Activated CD4-positive, alpha-beta T cell treated with anti-CD3 and anti-CD28 coated beads for 36 hours (primary cell): ENCODE results near the gene SNRK. TPM values are rescaled to one million over a fixed set of nuclear protein-coding genes. Genes with fewer than 3 reads are reported as not detected.

Source experiments
- ATAC-seq: fragments of 200-7000 bp; cut with Tn5 transposase; one replicate; pipeline ENCODE4 v1.10.0; 2021; ENCODE audit warnings: mild to moderate bottlenecking, moderate library complexity
- CTCF ChIA-PET: fragments of 350-600 bp; sonication (Branson Sonifier 250); formaldehyde crosslinking; loops from one replicate; lab custom pipeline; 2021; ENCODE audit warnings: antibody characterized with exemption; lab: Charles Lee
- POLR2A ChIA-PET: fragments of 350-600 bp; sonication (Branson Sonifier 250); formaldehyde crosslinking; loops from one replicate; lab custom pipeline; 2021; ENCODE audit warnings: antibody characterized with exemption, inconsistent platforms; lab: Charles Lee
- DNase-seq: peaks from one replicate; pipeline ENCODE4 v3.0.0-alpha.2; 2020
- H3K27ac Mint-ChIP-seq: one replicate; pipeline ENCODE4 v1.8.0; 2021; ENCODE audit warnings: mixed read lengths
- H3K27me3 Mint-ChIP-seq: one replicate; pipeline ENCODE4 v1.8.0; 2021; ENCODE audit warnings: mixed read lengths
- H3K36me3 Mint-ChIP-seq: one replicate; pipeline ENCODE4 v1.8.0; 2021; ENCODE audit warnings: low read depth, mixed read lengths
- H3K4me1 Mint-ChIP-seq: one replicate; pipeline ENCODE4 v1.8.0; 2021; ENCODE audit warnings: mixed read lengths
- H3K4me3 Mint-ChIP-seq: one replicate; pipeline ENCODE4 v1.8.0; 2021; ENCODE audit warnings: mild to moderate bottlenecking, moderate library complexity, mixed read lengths
- H3K9me3 Mint-ChIP-seq: one replicate; pipeline ENCODE4 v1.8.0; 2021; ENCODE audit warnings: low read depth, mixed read lengths
- intact Hi-C, 2 experiments: fragments of 100-400 bp; cut with DNase I in 1 of 2; cut with micrococcal nuclease in 1 of 2; formaldehyde crosslinking; loops; one replicate each; pipeline versions ENCODE4 v1.14.2 to v1.15.1; 2022 to 2024; cut with DNase I, micrococcal nuclease
- total RNA-seq, 2 experiments: library from RNA; stranded (reverse); gene quantifications; one replicate each; pipeline ENCODE4 v1.2.3, GENCODE V29; 2021

SNRK gene
- total RNA-seq, 2 experiments from 2014 or later = 19.5 to 22.9 TPM

DNA sequence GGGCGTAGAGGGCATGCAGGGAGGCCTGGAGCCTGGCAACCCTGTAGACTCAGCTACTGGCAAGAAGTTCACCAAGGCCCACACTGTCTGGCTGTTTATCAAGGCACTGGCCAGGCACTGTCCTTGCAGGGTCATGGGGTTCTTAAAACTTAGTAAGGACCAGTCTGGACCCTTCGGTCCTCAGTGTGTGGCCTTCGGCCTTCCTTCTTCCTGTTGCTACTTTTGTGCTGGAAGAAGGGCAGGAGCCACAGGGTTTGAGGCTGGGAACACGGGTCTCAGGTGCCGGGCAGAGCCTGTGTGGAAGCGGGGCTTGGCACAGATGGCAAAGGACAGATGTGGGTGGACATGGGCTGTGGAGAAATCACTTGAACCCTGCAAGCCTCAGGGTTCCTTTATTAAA is 76.6 kb downstream of the SNRK start:
- no peaks in the 10 kb centered on the region for H3K4me1 Mint-ChIP-seq
- no peak overlapping the region for H3K4me3 Mint-ChIP-seq
- intact Hi-C loops = no loop called here
- H3K27me3 Mint-ChIP-seq = no peaks in the 10 kb centered on the region
- DNase-seq (no peak), ATAC-seq (no peak)
- POLR2A ChIA-PET = no interaction called here
- H3K27ac Mint-ChIP-seq = no peak overlapping the region
- peaks cover 3% of the 10 kb centered on the region for H3K9me3 Mint-ChIP-seq
- CTCF ChIA-PET = no interaction called here
- H3K36me3 Mint-ChIP-seq = no peaks in the 10 kb centered on the region

DNA sequence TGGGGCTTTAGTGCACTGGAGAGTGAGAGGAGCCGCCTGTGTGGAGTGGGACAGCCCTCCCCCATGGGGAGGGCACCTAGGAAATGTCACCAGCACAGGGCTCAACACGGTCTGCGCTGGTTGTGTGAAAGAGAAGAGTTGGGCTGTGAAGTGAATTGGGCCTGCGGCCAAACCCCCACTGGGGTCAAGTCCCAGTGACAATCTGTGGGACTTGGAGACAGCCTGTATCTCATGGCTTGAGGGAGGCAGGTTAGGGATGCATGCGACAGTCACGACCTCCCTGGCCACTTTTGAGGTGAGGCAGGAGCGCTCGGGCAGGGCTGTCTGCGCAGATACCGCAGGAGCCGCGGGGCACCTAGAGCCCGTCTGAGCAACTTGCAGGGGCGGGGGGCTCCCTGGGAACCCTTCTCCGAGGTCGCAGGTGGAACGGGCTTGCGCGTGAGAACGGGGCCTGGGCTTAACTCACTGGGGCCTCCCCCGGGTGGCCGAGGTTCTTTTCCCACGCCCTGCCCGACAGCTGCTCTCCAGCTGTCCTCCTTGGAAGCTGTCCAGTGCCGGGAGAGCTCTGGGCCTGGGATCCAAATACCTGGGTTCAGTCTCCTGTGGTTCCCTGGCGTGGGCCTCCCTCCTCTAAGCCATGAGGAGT is 77.4 kb downstream of the SNRK start:
- no peak overlapping the region for H3K27ac Mint-ChIP-seq
- ChIA-PET CTCF (no interaction called here), POLR2A (no interaction called here)
- H3K9me3 Mint-ChIP-seq = no peaks in the 10 kb centered on the region
- H3K4me3 Mint-ChIP-seq = no peak overlapping the region
- H3K36me3 Mint-ChIP-seq = no peaks in the 10 kb centered on the region
- H3K27me3 Mint-ChIP-seq = no peaks in the 10 kb centered on the region
- DNase-seq (no peak), ATAC-seq (no peak)
- H3K4me1 Mint-ChIP-seq = no peaks in the 10 kb centered on the region
- intact Hi-C loops = no loop called here

DNA sequence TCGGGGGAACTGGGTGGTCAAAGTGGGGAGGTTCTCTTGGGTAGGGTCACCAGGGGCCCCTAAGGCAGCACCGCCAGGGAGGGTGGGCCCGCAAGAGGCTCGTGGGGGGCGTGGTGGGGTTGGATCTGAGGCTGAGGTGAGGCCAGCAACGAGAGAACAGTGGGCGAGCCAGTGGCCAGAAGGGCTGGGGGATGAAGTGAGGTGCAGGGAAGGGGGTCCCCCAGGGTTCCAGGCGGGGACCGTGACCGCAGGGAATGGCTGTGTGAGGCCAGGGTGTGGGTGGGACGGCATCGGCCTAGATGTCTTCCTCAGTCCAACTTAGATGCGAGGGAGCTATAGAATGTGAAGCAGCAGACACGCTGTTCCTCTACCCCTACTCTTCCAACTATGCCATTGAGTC is 78.2 kb downstream of the SNRK start:
- no peak overlapping the region for H3K4me3 Mint-ChIP-seq
- no peak overlapping the region for H3K27ac Mint-ChIP-seq
- no peaks in the 10 kb centered on the region for H3K36me3 Mint-ChIP-seq
- no peaks in the 10 kb centered on the region for H3K4me1 Mint-ChIP-seq
- ATAC-seq = no peak
- intact Hi-C loops = no loop called here
- no peaks in the 10 kb centered on the region for H3K9me3 Mint-ChIP-seq
- no peaks in the 10 kb centered on the region for H3K27me3 Mint-ChIP-seq
- CTCF ChIA-PET = no interaction called here
- POLR2A ChIA-PET = no interaction called here
- no peak for DNase-seq

DNA sequence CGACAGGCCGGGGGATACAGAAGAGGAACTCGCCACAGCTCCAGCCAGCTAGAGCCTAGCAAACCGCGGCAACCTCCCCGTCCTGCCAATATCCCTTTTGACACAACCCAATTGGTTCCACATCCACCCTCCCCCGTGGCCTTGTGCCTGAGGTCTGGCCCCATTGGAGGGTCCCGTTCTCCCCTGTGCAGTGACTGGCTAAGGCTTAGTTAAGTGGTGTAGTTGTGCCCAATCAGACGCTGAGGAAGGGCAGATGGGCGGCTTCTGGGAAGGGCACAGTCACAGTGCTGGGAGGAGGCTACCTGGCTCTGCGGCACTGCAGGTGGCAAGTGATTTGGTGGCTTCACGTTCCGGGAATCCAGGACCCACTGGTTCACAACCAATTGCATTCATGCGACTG is 78.6 kb downstream of the SNRK start:
- no peaks in the 10 kb centered on the region for H3K9me3 Mint-ChIP-seq
- no peak for DNase-seq
- ChIA-PET CTCF (interaction anchor here (1.0 kb wide), 1 partner anchor 16 kb away, joined by 3 read pairs; no protein-coding TSS in a partner anchor), POLR2A (no interaction called here)
- intact Hi-C loops = no loop called here
- H3K4me1 Mint-ChIP-seq = no peaks in the 10 kb centered on the region
- no peak overlapping the region for H3K4me3 Mint-ChIP-seq
- no peak overlapping the region for H3K27ac Mint-ChIP-seq
- no peaks in the 10 kb centered on the region for H3K27me3 Mint-ChIP-seq
- ATAC-seq = no peak
- H3K36me3 Mint-ChIP-seq = no peaks in the 10 kb centered on the region

DNA sequence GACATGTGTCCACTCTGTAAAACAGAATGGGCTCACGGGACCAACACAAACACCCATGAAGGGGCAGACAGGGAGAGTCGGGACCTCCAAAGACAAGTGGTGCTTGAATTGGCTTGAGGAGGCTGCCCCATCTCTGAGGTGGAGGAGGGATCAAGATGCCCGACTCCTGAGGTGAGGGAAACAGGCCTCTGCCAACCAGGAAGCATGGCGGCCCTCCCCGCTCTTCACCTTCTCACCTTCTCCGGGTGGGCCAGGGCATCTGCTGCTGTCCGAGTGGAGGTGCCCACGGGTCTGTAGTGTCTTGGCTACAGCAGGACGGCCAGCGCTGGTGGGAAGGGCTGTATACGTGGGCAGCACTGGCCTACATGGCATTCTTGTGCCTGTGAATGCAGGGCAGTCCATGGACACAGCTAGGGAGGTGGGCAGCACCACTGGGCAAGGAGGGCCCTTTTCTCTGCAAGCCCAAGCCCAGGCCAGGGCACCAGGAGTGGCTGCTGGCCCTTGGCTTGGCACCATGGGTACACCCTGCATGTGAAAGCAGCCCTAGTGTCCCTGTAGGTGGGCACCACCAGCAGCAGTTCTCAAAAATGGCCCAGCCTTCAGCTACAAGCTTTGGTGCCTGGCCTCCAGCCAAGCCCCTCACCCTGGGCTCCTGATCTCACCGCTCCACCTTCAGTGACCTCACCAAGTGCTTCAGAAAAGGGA is 79.4 kb downstream of the SNRK start:
- Mint-ChIP-seq H3K9me3 (no peaks in the 10 kb centered on the region), H3K27ac (no peak overlapping the region), H3K4me1 (no peaks in the 10 kb centered on the region), H3K36me3 (no peaks in the 10 kb centered on the region), H3K4me3 (no peak overlapping the region), H3K27me3 (no peaks in the 10 kb centered on the region)
- intact Hi-C loops = no loop called here
- ChIA-PET POLR2A (no interaction called here), CTCF (interaction anchor here (1.0 kb wide), 1 partner anchor 16 kb away, joined by 3 read pairs; no protein-coding TSS in a partner anchor)
- ATAC-seq = no peak
- DNase-seq = no peak

DNA sequence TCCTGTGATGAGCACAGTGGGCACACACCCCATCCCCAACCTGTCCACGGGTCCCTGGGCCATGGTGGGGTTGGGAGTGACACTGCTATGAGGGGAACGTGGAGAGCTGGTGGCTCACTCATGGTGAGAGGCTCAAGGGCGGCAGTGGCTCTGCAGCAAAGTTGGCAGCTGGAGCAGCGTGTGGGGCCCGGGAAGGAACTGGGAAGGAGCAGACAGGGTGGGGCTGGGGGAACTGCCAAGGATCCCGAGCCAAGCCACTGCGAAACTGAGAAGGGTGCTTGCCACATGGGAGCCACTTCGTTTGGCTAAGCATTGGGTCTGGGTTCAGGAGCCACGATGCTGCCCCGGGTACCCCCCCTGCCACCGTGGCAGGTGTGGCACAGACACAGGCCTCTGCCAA is 80.1 kb downstream of the SNRK start:
- ChIA-PET CTCF (no interaction called here), POLR2A (no interaction called here)
- ATAC-seq = no peak

DNA sequence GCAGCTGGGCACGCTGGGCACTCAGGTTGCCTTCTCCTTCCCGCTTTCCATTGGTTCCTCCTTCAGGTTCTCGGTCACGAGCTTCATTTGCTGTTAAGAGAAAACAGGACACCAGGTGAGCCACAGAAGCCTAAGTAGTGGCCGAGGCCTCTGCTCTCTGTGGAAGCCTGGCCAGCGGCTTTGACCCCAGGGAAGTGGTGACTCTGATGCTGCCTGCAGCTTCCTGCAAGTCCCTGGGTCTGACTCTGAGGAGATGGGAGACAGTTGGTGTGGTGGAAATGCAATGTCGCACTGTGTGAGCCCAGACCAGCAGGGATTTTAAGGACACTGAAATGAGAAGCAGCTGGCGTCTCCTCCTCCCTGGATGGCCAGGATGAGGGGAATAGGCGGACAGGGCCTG is 80.5 kb downstream of the SNRK start:
- no peak for DNase-seq
- no peaks in the 10 kb centered on the region for H3K4me1 Mint-ChIP-seq
- H3K9me3 Mint-ChIP-seq = no peaks in the 10 kb centered on the region
- intact Hi-C loops = no loop called here
- no peak overlapping the region for H3K27ac Mint-ChIP-seq
- CTCF ChIA-PET = no interaction called here
- no peaks in the 10 kb centered on the region for H3K36me3 Mint-ChIP-seq
- no peak for ATAC-seq
- POLR2A ChIA-PET = no interaction called here
- no peak overlapping the region for H3K4me3 Mint-ChIP-seq
- H3K27me3 Mint-ChIP-seq = no peaks in the 10 kb centered on the region

More for the DNA sequence above, 80.1 kb downstream of the SNRK start:
- intact Hi-C loops = no loop called here
- Mint-ChIP-seq H3K36me3 (no peaks in the 10 kb centered on the region), H3K27ac (no peak overlapping the region), H3K9me3 (no peaks in the 10 kb centered on the region), H3K4me3 (no peak overlapping the region), H3K27me3 (no peaks in the 10 kb centered on the region), H3K4me1 (no peaks in the 10 kb centered on the region)
- DNase-seq = no peak

DNA sequence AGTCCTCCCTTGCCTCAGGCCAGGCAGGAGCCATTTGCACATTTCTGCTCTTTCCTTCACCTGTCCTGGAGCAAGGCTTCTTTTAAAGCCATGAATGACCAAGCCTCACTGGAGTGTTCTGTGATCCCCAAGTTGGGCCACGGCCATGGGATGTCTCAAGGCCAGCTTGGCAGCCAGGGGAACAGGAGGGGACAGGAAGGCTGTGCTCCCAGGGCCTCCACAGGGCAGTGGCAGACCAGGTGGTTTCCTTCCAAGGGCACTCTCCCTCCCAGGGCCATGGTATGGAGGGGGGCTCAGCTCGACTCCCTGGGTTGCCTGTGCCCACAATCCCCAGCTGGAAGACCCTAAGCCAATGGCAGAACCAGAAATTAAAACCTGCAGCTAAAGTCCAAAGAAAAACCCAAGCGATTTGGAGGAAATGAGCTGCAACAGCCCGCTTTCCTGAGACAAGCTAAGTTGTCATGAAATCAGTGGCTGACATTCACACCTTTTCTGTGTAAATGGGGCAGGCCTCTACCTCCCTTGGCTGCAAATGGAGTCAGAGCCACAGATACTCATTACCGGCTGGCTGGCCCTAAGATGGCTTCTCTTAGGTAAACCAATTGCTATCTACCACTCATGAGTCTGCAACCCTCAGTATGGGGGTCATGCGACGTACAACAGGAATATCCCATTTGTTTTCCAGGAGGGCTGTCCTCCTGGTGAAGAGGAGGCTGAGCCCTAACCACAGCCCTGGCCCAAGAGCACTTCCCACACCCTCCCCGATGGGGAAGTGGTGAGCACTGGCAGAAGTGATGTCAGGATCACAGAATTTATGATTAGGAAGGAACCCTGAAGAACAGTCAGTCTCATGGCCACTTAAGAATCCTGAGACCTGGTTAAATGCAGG is 83.3 kb downstream of the SNRK start:
- ATAC-seq (no peak), DNase-seq (no peak)
- Mint-ChIP-seq H3K4me3 (no peak overlapping the region), H3K27ac (no peak overlapping the region), H3K9me3 (no peaks in the 10 kb centered on the region), H3K36me3 (no peaks in the 10 kb centered on the region), H3K27me3 (no peaks in the 10 kb centered on the region), H3K4me1 (no peaks in the 10 kb centered on the region)
- intact Hi-C loops = no loop called here
- CTCF ChIA-PET = interaction anchor here (1.4 kb wide), 1 partner anchor 24 kb away, joined by 4 read pairs; no protein-coding TSS in a partner anchor
- POLR2A ChIA-PET = interaction anchor here (0.6 kb wide), 1 partner anchor 82 kb away, joined by 3 read pairs; no protein-coding TSS in a partner anchor

DNA sequence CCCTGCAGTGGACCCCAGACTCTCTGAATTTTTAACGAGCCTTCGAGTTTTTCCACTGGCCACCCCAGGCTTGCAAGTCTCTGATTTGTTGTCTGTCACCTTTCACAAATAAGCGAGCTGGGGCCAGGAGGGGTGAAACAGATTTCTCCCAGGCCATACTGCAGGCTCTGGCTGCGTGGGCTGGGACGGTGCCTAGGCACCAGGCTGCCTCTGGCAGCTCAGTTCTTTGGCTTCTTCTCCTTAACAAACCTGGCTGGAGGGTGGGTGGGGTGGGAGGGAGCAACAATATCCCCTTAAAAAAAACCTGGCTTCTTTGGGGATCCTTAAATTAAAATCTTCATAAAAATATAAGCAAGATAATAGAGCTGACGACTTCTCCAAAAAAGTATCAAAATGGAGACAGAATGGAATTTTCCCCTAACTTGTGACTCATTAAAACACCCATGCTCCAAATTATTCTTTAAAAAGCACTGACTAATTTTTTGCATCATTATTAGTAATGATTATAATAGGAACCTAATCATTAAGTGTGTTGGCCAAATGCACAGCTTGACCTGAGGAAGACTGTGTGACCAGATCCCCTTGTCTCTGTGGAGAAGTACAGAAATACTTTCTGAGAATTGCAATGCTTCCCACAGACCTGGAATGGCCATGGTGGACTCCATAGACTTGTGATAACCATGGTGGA is 84.1 kb downstream of the SNRK start:
- no peak for ATAC-seq
- Mint-ChIP-seq H3K9me3 (no peaks in the 10 kb centered on the region), H3K36me3 (no peaks in the 10 kb centered on the region), H3K27me3 (no peaks in the 10 kb centered on the region), H3K27ac (no peak overlapping the region), H3K4me3 (no peak overlapping the region), H3K4me1 (no peaks in the 10 kb centered on the region)
- ChIA-PET POLR2A (no interaction called here), CTCF (interaction anchor here (1.4 kb wide), 1 partner anchor 25 kb away, joined by 4 read pairs; no protein-coding TSS in a partner anchor)
- no peak for DNase-seq
- intact Hi-C loops = no loop called here

DNA sequence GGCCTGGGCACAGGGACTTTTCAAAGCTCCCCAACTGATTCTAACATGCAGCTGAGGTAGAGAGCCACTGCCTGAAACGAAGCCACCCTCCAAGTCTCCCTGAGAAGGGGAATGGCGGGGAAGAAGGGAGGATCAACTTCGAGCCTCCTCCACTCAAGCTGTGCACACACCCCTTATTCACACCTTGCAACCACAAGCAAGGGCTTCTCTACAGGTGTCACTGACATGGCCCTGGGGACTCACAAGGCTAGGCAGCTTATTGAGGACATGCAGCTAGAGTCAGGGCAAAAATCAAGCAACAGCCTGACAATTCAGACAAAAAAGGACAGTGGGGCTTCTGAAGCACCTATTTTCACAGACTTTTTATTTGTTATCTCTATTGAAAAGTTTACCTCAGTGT is 85.2 kb downstream of the SNRK start:
- no peaks in the 10 kb centered on the region for H3K4me1 Mint-ChIP-seq
- CTCF ChIA-PET = interaction anchor here (1.0 to 1.1 kb wide), 2 partner anchors 16 to 160 kb away, joined by 3 read pairs; no protein-coding TSS in a partner anchor
- DNase-seq = no peak
- no peaks in the 10 kb centered on the region for H3K9me3 Mint-ChIP-seq
- no peaks in the 10 kb centered on the region for H3K27me3 Mint-ChIP-seq
- intact Hi-C loops = no loop called here
- no peak for ATAC-seq
- H3K36me3 Mint-ChIP-seq = no peaks in the 10 kb centered on the region
- H3K4me3 Mint-ChIP-seq = no peak overlapping the region
- POLR2A ChIA-PET = no interaction called here
- no peak overlapping the region for H3K27ac Mint-ChIP-seq
